ENCODE data around the gene SUPT20HL1. TPM values are rescaled to one million over a fixed set of nuclear protein-coding genes. Genes with fewer than 3 reads are reported as not detected.

Gene SUPT20HL1
- 0.07 TPM in 1 of 2 replicates, not detected in the other for total RNA-seq

GRCh38 chrX:24360272-24360671, at the start of gene SUPT20HL1:
Gene SUPT20HL1, plus strand, starts transcription at chrX:24360639. Its CDS starts 2,122 bp downstream, at chrX:24362761.

GRCh38 chrX:24314019-24314635, 46.3 kb upstream of the SUPT20HL1 start, which contains the start of gene SUPT20HL2:
Gene SUPT20HL2, minus strand, starts transcription at chrX:24314069. Its CDS starts 754 bp downstream, at chrX:24313315.

Other genes with a start within 250 kb of the SUPT20HL1 start
- 37.0 and 38.7 TPM in 2 replicates for gene ZFX, start 210.9 kb upstream of the SUPT20HL1 start, total RNA-seq
- gene SUPT20HL2, start 46.6 kb upstream of the SUPT20HL1 start, total RNA-seq, result not detected in 2 replicates
- 21.3 and 32.3 TPM in 2 replicates for gene PDK3, start 104.6 kb downstream of the SUPT20HL1 start, total RNA-seq

All from smooth muscle cell of the pulmonary artery (primary cell).